ENCODE results near the gene PRDM12.

The PRDM12 gene

GRCh38 chr9:130639124-130639765 lies 25.1 kb upstream of the PRDM12 start:
- H3K27ac ChIP-seq (ENCODE audit: low read length) = no peak overlapping the region
- no peaks in the 10 kb centered on the region for H3K27me3 ChIP-seq (ENCODE audit: insufficient read depth, low read length)
- H3K9ac ChIP-seq (ENCODE audit: low read depth, low read length) = no peak overlapping the region
- peaks cover 11% of the 10 kb centered on the region; the same call in 1 of the 2 replicates for H3K4me1 ChIP-seq (ENCODE audit: insufficient read depth, low read length)
- H3K36me3 ChIP-seq (ENCODE audit: insufficient read depth, low read depth, low read length) = peaks cover 40% of the 10 kb centered on the region
- no peaks in the 10 kb centered on the region for H3K9me3 ChIP-seq (ENCODE audit: insufficient read depth, low read depth, low read length)
- H3K4me3 ChIP-seq (ENCODE audit: low read length) = no peak overlapping the region

- Histone ChIP-seq H3K27ac (ENCODE audit: low read length) (no peak overlapping the region), H3K4me1 (ENCODE audit: insufficient read depth, low read length) (peaks cover 11% of the 10 kb centered on the region; the same call in 1 of the 2 replicates), H3K9ac (ENCODE audit: low read depth, low read length) (no peak overlapping the region)
Measured at GRCh38 chr9:130639866-130640555, 24.4 kb upstream of the PRDM12 start.

GRCh38 chr9:130640681-130641080 lies 23.7 kb upstream of the PRDM12 start:
- Histone ChIP-seq H3K4me3 (ENCODE audit: low read length) (no peak overlapping the region), H3K27me3 (ENCODE audit: insufficient read depth, low read length) (no peaks in the 10 kb centered on the region), H3K9me3 (ENCODE audit: insufficient read depth, low read depth, low read length) (no peaks in the 10 kb centered on the region), H3K9ac (ENCODE audit: low read depth, low read length) (no peak overlapping the region), H3K27ac (ENCODE audit: low read length) (no peak overlapping the region), H3K36me3 (ENCODE audit: insufficient read depth, low read depth, low read length) (peaks cover 29% of the 10 kb centered on the region), H3K4me1 (ENCODE audit: insufficient read depth, low read length) (peaks cover 11% of the 10 kb centered on the region; the same call in 1 of the 2 replicates)

More at GRCh38 chr9:130639866-130640555, 24.4 kb upstream of the PRDM12 start:
- Histone ChIP-seq H3K4me3 (ENCODE audit: low read length) (no peak overlapping the region), H3K9me3 (ENCODE audit: insufficient read depth, low read depth, low read length) (no peaks in the 10 kb centered on the region), H3K27me3 (ENCODE audit: insufficient read depth, low read length) (no peaks in the 10 kb centered on the region), H3K36me3 (ENCODE audit: insufficient read depth, low read depth, low read length) (peaks cover 32% of the 10 kb centered on the region)

- Histone ChIP-seq H3K27ac (ENCODE audit: low read length) (no peak overlapping the region), H3K27me3 (ENCODE audit: insufficient read depth, low read length) (no peaks in the 10 kb centered on the region), H3K4me1 (ENCODE audit: insufficient read depth, low read length) (peaks cover 11% of the 10 kb centered on the region; the same call in 1 of the 2 replicates), H3K4me3 (ENCODE audit: low read length) (no peak overlapping the region), H3K36me3 (ENCODE audit: insufficient read depth, low read depth, low read length) (peaks cover 9% of the 10 kb centered on the region), H3K9me3 (ENCODE audit: insufficient read depth, low read depth, low read length) (no peaks in the 10 kb centered on the region), H3K9ac (ENCODE audit: low read depth, low read length) (no peak overlapping the region)
Measured at GRCh38 chr9:130642926-130643325, 21.5 kb upstream of the PRDM12 start.

GRCh38 chr9:130651221-130651620 lies 13.2 kb upstream of the PRDM12 start:
- Histone ChIP-seq H3K4me3 (ENCODE audit: low read length) (no peak overlapping the region), H3K27me3 (ENCODE audit: insufficient read depth, low read length) (peaks cover 35% of the 10 kb centered on the region), H3K9me3 (ENCODE audit: insufficient read depth, low read depth, low read length) (no peaks in the 10 kb centered on the region), H3K36me3 (ENCODE audit: insufficient read depth, low read depth, low read length) (no peaks in the 10 kb centered on the region), H3K4me1 (ENCODE audit: insufficient read depth, low read length) (no peaks in the 10 kb centered on the region), H3K27ac (ENCODE audit: low read length) (no peak overlapping the region), H3K9ac (ENCODE audit: low read depth, low read length) (no peak overlapping the region)

GRCh38 chr9:130651752-130652151 lies 12.6 kb upstream of the PRDM12 start:
- no peaks in the 10 kb centered on the region for H3K36me3 ChIP-seq (ENCODE audit: insufficient read depth, low read depth, low read length)
- no peak overlapping the region for H3K4me3 ChIP-seq (ENCODE audit: low read length)
- no peaks in the 10 kb centered on the region for H3K4me1 ChIP-seq (ENCODE audit: insufficient read depth, low read length)
- H3K27ac ChIP-seq (ENCODE audit: low read length) = no peak overlapping the region
- peaks cover 40% of the 10 kb centered on the region for H3K27me3 ChIP-seq (ENCODE audit: insufficient read depth, low read length)
- no peaks in the 10 kb centered on the region for H3K9me3 ChIP-seq (ENCODE audit: insufficient read depth, low read depth, low read length)
- H3K9ac ChIP-seq (ENCODE audit: low read depth, low read length) = no peak overlapping the region

GRCh38 chr9:130654879-130655278 lies 9.5 kb upstream of the PRDM12 start:
- Histone ChIP-seq H3K27me3 (ENCODE audit: insufficient read depth, low read length) (peaks cover 71% of the 10 kb centered on the region), H3K36me3 (ENCODE audit: insufficient read depth, low read depth, low read length) (no peaks in the 10 kb centered on the region), H3K4me1 (ENCODE audit: insufficient read depth, low read length) (no peaks in the 10 kb centered on the region), H3K4me3 (ENCODE audit: low read length) (no peak overlapping the region), H3K9ac (ENCODE audit: low read depth, low read length) (no peak overlapping the region), H3K9me3 (ENCODE audit: insufficient read depth, low read depth, low read length) (peaks cover 6% of the 10 kb centered on the region; the same call in 1 of the 2 replicates), H3K27ac (ENCODE audit: low read length) (no peak overlapping the region)

- H3K27ac ChIP-seq (ENCODE audit: low read length) = no peak overlapping the region
- H3K4me3 ChIP-seq (ENCODE audit: low read length) = no peak overlapping the region; the same call in 1 of the 2 replicates
- no peaks in the 10 kb centered on the region for H3K36me3 ChIP-seq (ENCODE audit: insufficient read depth, low read depth, low read length)
- peaks cover 11% of the 10 kb centered on the region for H3K9me3 ChIP-seq (ENCODE audit: insufficient read depth, low read depth, low read length)
- H3K4me1 ChIP-seq (ENCODE audit: insufficient read depth, low read length) = no peaks in the 10 kb centered on the region
- H3K27me3 ChIP-seq (ENCODE audit: insufficient read depth, low read length) = peaks cover 96% of the 10 kb centered on the region
- no peak overlapping the region for H3K9ac ChIP-seq (ENCODE audit: low read depth, low read length)
Measured at GRCh38 chr9:130658893-130659698, 5.3 kb upstream of the PRDM12 start.

- Histone ChIP-seq H3K9ac (ENCODE audit: low read depth, low read length) (no peak overlapping the region), H3K27me3 (ENCODE audit: insufficient read depth, low read length) (peaks cover 100% of the 10 kb centered on the region), H3K9me3 (ENCODE audit: insufficient read depth, low read depth, low read length) (peaks cover 11% of the 10 kb centered on the region), H3K36me3 (ENCODE audit: insufficient read depth, low read depth, low read length) (no peaks in the 10 kb centered on the region), H3K4me3 (ENCODE audit: low read length) (no peak overlapping the region; the same call in 1 of the 2 replicates), H3K4me1 (ENCODE audit: insufficient read depth, low read length) (no peaks in the 10 kb centered on the region), H3K27ac (ENCODE audit: low read length) (no peak overlapping the region)
Measured at GRCh38 chr9:130659699-130660248, 4.6 kb upstream of the PRDM12 start.

GRCh38 chr9:130660326-130660682 lies 4.1 kb upstream of the PRDM12 start:
- Histone ChIP-seq H3K9me3 (ENCODE audit: insufficient read depth, low read depth, low read length) (peaks cover 11% of the 10 kb centered on the region), H3K27ac (ENCODE audit: low read length) (no peak overlapping the region), H3K27me3 (ENCODE audit: insufficient read depth, low read length) (peaks cover 100% of the 10 kb centered on the region), H3K4me3 (ENCODE audit: low read length) (peak overlapping the region; percentile 35; the same call in 1 of the 2 replicates), H3K9ac (ENCODE audit: low read depth, low read length) (no peak overlapping the region), H3K36me3 (ENCODE audit: insufficient read depth, low read depth, low read length) (no peaks in the 10 kb centered on the region), H3K4me1 (ENCODE audit: insufficient read depth, low read length) (no peaks in the 10 kb centered on the region; the same call in 1 of the 2 replicates)

GRCh38 chr9:130660683-130661450 lies 3.5 kb upstream of the PRDM12 start:
- peaks cover 11% of the 10 kb centered on the region for H3K9me3 ChIP-seq (ENCODE audit: insufficient read depth, low read depth, low read length)
- peak overlapping the region; percentile 46; the same call in 1 of the 2 replicates for H3K4me3 ChIP-seq (ENCODE audit: low read length)
- H3K4me1 ChIP-seq (ENCODE audit: insufficient read depth, low read length) = no peaks in the 10 kb centered on the region; the same call in 1 of the 2 replicates
- no peaks in the 10 kb centered on the region for H3K36me3 ChIP-seq (ENCODE audit: insufficient read depth, low read depth, low read length)
- H3K27me3 ChIP-seq (ENCODE audit: insufficient read depth, low read length) = peaks cover 100% of the 10 kb centered on the region
- no peak overlapping the region for H3K9ac ChIP-seq (ENCODE audit: low read depth, low read length)
- H3K27ac ChIP-seq (ENCODE audit: low read length) = no peak overlapping the region

All from iPS-20b (cell line).